HG02571 (cell line): ENCODE results near the gene CAT.

Experiments
- ATAC-seq: cut with Tn5 transposase; IDR thresholded peaks from one replicate; pipeline ENCODE4 v1.9.1; 2021; ENCODE audit warnings: mild to moderate bottlenecking, moderate library complexity; ENCODE audit not compliant: unreplicated experiment

Gene CAT

DNA sequence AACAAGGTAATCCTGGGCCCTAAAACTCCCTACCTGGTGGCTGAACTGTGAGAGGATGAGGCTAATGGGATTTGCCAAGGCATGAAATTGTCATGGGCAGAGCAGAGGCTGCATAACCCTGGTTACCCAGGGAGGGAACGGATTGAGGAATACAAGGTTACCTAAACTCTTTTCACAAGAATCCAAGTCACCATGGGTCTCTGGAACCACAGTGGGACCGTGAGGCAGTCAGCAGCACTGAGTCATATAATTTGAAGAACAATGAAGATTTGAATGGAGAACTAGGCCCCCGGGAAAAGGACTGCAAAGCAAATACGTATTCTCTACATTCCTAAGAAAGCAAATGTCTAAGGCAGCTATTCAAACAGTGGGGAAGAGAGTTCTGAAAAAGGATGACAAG lies 19.8 kb downstream of the CAT start:
- ATAC-seq, result no peak

DNA sequence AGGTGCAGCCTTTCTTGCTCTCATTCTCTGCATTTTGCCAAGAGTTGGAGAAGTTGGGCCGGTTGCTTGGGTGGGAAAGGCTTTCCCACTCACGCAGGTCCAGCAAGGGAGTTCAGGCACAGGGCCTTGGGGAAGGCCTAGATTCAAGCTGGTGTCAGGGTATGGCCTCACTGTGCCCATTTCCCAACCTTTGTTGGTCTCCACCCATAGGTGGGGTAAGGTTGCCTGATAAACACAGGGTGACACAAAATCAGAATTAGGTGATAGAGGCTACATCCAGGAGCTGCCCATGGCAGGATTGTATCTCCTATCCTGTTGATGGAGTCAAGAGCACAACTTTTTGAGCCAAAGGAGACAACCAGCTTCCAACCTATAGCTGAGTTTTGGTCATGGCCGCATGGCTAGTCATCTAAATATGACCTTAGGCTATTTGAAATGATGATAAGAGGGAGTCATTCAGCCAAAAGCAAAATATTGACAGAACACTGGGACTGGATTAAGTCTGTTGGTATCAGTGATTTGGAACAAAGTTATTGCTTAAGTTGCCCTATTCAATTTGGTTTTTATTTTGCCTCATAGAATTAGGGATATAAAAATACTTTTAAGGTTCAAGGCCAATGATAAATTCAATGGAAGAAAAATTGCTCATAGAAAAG lies 20.9 kb downstream of the CAT start:
- no peak for ATAC-seq

DNA sequence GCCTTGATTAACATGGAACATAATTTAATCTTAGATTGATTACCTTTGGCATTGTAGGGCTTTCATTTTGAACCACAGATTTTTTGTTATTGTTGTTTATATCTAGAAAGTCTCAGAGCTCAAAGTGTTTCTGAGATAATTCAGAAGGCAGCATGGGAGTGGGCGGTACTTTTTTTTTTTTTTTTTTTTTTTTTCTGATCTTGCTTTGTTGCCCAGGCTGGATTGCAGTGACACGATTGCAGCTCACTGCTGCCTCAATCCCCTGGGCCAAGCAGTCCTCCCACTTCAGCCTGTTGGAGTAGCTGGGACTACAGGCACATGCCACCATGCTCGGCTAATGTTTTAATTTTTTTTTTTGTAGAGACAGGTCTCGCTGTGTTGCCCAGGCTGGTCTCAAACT lies 21.5 kb downstream of the CAT start:
- ATAC-seq, result no peak

DNA sequence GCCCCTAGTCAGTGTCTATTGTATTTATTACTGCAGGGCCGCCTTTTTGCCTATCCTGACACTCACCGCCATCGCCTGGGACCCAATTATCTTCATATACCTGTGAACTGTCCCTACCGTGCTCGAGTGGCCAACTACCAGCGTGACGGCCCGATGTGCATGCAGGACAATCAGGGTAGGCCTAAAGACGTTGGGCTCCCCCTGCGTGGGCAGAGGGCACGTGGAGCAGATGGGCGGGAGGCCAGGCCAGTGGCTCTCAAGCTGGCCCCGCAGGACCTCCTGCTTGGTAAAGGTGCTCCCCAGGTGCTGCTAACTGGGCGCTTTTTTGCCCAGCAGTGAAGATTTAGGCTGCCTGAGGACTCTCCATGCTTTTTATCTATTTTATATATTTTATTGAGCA lies 22.5 kb downstream of the CAT start:
- no peak for ATAC-seq

DNA sequence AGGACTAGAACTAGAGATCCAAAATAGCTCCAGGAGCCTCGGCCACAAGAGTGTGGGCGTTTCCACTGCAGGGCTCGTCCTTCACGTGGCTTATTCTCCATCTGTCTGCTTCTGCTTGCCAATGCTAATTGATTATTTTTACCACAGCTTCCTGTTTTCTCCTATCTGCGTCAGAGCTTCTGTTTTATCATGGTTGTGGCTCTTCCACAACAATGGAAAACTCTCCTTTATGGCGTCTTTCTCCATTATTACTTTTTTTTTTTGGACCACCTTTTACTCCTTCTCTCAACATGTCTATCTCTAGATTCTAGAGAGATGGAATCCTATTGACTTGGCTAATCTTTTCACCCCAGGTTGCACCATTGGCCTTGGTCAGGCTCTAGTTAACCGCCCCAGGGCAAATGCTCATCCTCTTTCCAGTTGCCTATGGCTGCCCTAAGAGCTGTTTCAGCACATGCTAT lies 25.9 kb downstream of the CAT start:
- no peak for ATAC-seq

DNA sequence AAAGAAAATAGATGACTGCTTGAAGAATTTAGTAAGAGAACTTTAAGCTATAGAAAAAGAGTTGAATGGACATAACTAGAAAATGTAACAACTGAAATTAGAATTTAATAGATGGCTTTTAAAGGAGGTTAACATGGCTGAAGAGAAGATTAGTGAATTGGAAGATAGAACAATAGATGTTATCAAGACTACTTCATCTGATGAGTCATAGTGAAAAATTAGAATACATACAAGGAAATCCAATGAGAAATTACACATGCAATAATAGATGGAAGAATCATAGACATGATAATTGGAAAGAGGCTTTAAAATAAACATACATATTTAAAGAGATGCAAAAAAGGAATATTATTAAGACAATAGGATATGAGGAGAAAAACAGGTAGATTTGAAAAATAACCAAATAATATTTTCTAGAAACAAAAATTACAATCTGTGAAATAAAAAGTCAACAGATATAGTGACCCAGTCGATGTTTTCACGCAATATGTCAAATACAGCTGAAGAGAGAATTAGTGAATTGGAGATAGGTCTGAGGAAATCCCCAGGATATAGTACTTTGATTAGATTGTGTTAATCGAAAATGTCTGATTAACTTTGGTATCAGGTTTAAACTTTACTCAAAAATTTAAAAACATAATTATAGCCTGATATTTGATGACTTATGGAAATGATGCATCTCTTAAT lies 28.2 kb downstream of the CAT start:
- ATAC-seq, result no peak

DNA sequence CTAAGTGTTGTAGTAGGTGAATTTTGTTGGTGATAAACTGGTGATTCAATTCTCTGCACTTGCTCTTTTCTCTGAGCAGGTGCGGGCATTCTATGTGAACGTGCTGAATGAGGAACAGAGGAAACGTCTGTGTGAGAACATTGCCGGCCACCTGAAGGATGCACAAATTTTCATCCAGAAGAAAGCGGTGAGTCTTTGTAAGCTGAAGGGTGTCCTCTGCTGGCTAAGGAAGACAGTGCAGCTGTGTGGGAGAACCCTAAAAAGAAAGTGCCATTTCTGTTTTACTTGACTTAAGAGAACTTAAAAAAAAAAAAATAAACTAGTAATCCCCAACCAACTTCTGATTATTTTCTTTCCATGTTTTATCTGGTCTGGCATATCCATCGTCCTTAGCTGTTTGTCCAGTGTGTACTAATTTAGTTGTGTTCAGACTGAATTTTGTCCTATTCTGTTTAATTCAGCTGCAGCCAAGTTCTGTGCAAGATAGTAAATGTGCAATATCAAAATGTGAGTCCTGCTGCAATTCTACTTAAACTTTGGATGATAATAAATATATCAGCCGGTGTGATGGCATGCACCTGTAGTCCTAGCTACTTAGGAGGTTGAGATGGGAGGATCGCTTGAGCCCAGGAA lies 29.6 kb downstream of the CAT start:
- no peak for ATAC-seq

DNA sequence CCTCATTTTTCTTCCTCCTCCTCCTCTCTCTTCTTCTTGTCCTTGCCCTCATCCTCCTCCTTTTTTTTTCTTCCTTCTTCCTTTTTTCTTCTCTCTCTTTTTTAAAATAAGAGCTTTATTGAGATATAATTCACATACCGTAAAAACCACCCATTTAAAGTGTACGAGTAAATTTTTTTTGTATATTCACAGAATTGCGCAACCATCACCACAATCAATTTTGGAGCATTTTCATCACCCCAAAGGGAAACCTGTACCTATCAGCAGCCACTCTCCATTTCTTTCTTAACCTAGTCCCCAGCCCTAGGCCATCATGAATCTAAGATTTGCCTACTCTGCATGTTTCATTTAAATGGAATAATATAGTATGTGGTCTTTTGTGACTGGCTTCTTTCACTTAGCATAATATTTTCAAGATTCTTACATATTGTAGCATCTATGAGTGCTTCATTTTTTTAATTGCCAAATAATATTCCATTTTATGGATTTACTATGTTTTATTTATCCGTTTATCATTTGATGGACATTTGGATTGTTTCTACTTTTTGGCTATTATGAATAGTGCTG lies 35.0 kb downstream of the CAT start:
- no peak for ATAC-seq

DNA sequence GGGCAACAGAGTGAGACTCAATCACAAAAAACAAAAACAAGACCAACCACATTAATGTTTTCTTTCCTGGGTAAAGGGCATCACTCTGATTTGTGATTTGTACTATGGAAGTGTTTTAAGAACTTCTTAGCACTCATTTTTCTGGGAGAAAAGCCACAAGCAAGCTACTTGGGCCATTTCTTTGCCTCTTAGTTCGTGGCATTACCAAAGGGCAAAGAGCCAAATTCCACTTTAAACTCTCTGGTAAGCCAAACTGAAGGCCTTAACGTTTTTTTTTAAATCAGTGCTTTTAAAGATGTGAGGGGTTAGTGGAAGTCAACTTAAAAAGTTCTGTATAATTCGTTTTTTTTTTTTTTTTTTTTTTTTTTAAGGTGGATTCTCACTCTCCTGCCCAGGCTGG lies 36.9 kb downstream of the CAT start:
- ATAC-seq, result no peak

DNA sequence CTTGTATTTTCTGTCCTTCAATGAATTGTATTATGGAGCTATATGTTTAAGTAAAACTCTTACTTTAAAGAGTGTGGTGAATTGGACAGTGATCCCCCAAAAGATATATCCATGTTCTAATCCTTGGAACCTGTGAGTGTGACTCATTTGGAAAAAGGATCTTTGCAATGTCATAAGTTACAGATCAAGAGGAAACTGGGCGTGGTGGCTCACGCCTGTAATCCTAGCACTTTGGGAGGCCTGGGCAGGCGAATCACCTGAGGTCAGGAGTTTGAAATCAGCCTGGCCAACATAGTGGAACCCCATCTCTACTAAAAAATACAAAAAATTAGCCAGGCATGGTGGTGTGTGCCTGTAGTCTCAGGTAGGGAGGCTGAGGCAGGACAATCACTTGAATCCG lies 38.1 kb downstream of the CAT start:
- ATAC-seq, result no peak

DNA sequence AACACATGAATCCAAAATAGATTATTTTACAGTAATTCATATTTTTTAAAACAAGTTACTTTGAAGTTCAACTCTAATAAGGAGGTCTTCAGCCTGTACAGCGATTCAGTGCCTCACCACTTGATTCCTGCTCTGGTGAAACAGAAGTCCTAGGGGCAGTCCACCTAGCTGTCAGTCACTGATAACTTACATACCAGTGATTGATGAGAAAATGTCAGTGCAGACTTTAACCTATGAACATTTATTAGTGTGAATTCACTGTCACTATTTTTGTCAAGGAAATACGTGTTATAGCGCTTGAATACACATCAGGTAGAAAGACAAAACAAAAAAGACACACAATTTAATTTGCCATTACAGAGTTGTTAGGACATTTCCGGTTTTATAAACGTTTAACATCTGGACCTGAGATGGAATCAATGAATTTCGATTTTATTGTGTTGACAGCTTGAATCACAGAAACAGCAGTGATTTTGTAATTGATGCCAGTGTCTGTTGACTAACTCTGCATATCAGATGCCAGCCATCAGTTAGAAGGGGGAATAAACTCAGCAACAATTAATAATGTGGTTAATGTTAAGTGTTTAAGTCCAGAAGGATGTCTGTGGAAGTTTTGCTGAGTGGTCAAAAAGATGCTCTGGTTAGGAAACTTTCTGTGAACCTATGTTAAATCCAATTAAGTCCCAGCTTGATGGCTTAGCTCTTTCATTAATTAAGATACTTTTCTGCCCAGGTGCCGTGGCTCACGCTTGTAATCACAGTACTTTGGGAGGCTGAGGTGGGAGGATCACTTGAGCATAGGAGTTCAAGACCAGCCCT lies 40.3 kb downstream of the CAT start:
- ATAC-seq, result no peak

DNA sequence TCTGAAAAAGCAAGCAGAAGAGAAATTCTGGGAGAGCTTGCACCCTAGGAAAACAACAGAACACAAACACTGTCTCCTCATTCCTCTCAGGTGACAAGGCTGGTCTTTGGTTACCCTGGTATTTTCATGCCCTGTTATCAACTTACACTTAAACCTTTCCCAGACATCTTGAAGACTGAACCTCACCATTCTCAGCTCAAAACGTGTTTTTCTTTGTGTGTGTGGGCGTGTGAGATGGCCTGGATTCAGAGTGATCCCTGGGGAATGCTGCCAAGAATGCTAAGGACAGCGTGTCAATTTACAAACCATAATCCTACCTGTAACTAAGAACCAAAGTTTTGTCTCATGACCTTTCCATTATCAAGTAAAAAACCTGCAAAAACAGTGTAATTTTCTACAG lies 41.6 kb downstream of the CAT start:
- ATAC-seq, result no peak

DNA sequence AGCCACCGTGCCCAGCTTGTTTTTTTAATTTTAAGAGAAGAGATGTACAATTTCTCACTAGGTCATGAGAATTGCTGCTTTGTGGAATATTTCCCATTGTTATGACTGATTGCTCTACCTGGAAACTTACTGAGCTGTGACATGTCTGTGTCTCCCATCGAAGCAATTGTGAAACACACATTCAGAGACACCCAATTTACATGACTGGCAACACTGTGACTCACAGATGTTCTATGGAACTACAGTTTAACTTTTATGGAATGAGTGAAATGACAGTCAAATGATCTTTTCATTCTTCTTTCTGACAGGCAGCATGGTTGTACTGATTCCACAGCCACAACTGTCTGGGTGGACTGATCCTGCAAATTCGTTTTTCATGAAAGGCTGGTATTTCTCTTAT lies 42.6 kb downstream of the CAT start:
- no peak for ATAC-seq

DNA sequence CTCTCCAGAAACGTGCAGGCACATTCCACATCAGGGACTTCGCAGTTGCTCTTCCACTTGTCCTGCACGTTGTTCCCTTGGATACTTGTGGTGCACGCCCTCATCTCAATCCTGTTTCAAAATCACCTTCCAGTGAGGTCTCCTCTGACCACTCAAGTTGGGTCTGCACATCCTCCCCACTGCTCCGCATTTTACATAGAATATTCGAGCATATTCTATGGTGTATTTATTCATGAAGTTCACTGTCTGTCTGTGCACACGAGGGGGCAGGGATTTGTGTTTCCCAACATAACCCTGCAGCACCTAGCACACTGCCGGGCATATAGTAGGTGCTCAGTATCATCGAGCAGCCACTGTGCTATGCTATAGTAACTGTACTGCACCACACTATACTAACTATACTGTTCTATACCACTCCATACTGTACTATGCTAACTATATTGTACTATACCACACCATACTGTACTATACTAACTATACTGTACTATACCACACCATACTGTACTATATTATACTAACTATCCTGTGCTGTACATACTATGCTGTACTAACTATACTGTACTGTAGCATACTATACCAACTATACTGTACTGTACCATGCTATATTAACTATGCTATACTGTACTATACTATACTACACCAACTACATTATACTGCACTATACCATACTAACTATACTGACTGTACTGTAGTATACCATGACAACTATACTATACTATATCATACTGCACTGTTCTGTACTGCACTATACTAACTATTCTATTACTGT lies 44.6 kb downstream of the CAT start:
- ATAC-seq, result no peak

DNA sequence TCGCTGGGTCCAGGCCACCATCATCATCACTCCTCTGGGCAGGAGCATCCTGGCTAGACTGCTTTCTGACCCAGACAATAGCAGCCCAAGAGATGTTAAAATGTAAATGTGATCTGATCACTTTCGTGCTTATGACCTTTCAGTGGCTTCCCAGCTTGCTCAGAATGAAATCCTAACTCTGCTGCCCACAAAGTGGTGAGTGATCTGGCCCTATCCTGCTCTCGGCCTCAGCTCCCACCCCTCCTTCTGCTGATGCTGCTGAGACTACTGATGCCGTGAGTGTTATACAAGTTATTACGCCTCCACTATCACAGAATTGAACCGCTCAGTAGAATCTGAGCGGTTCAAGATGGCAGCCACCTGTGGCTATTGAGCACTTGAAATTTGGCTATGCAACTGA lies 48.7 kb downstream of the CAT start:
- ATAC-seq, result no peak

DNA sequence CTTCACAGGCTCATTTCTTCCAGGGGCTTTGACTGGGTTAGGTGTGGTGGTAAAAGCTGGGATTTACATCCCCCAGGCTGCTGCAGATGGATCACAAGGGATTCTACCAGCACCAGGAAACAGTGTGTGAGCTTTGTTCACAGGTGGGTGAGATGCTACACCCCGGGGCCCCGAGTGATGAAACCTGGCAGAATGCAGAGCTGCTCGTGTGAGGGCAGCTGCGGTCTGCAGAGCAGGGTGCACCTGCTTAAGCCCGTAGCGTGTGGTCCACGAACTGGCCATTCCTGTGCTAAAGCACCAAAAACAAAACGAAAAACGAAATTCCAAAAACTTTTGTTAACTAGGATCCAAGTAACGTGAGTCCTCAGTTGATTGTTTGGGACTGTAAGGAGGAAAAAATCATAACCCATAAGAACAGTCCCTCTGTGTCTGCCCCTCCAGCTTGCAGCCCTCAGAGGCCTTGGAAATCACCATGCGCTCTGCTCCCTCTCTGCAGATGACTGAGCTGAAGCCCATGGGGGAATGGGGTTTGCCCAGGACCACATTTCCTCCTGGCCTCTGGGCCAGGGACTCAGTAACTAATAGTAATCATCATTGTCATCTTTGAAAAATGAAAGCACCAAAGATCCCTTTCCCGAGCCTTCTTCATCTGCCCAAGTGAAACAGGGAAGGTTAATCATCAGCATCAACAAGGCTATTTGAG lies 50.3 kb downstream of the CAT start:
- ATAC-seq, result peak; percentile 67

DNA sequence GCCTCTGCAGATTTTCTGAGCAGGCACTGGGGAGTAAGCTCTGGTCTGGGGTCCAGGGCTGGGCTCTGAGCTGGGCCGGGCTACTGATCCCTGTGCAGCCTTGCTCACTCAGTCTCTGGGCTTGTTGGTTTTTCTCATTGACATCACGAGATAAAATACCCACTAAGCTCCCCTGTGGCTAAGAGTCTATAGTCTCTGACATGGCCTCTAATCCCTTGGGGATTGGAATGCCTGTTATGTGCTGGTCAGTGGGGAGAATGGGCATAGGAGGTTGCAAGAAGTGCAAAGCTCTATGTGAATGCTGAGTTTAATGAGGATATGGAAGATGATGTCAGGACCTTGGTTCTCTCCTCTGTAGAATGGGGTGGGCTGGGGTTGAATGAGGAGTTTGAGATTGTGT lies 51.6 kb downstream of the CAT start:
- no peak for ATAC-seq

DNA sequence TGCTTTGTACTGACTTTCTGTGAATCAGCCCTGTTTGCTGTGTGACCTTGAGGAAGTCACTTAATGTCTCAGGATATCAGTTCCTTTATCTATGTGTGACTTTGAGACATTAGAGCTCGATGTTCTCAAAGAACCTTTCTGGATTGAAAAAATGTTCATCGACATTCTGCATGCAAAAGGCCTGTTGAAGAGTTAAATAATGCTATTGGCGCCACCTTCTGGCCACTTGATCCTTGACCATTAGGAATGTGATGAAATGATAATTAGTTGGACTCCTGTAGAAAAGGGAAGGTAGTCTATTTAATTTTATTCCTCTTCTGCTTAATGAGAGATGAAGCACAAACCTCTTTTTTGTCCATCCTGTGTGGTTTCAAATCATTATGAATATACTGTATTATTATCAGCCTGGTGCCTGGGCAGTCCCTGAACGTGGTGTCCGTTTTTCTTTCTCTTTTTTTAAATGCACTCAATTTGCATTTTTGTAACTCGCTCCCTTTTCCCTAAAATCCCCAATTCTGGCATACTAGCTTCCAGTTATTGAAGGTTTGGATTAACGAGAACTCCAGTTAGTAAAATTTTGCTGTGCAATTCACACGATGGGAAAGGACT lies 54.2 kb downstream of the CAT start:
- ATAC-seq, result no peak

DNA sequence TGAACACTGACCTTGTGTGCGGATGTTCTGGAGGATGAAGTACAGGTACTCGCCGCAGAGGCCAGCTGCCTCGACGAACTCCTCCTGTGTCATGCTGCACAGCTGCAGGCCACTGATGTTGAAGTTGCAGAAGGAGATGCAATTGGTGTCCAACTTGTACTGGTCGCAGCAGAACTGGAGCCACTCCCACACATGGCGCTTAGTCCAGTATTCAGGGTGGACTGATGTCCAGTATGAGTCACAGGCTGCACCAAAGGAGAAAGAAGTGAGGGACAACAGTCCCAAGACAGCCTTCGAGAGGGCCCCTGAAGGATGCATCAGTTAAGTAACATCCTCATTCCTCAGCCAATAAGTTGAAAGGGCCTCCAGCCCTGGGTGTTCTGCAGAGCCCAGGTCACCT lies 54.7 kb downstream of the CAT start:
- ATAC-seq, result no peak
